GM23338 (cell line): Measurements from ENCODE around the gene GDPD4. TPM values are rescaled to one million over a fixed set of nuclear protein-coding genes. Genes with fewer than 3 reads are reported as not detected.

Experiments used
- ATAC-seq: fragments of 200-7000 bp; cut with Tn5 transposase; 3 replicates; pipeline ENCODE4 v1.9.1; 2020
- DNase-seq: peaks from one replicate; pipeline ENCODE4 v3.0.0-alpha.2; 2015; ENCODE audit warnings: low spot score
- H2AFZ ChIP-seq: fragments of 200-600 bp; sonication (generic); 2 replicates; pipeline ENCODE4 v1.8.0; 2016; ENCODE audit warnings: antibody characterized with exemption, mild to moderate bottlenecking, moderate library complexity
- H3F3A ChIP-seq: fragments of 200-600 bp; sonication (generic); replicated peaks from 2 replicates; pipeline ENCODE4 v1.8.0; 2017; ENCODE audit warnings: antibody characterized with exemption, mixed run types, low read depth
- H3K27ac ChIP-seq: fragments of 200-600 bp; sonication (generic); 2 replicates; pipeline ENCODE4 v1.6.1; 2016; ENCODE audit warnings: low read depth
- H3K27me3 ChIP-seq: fragments of 200-600 bp; sonication (generic); 2 replicates; pipeline ENCODE4 v1.8.0; 2016; ENCODE audit warnings: mild to moderate bottlenecking, mixed run types, moderate library complexity; ENCODE audit not compliant: insufficient read depth
- H3K36me3 ChIP-seq: fragments of 200-600 bp; sonication (generic); 2 replicates; pipeline ENCODE4 v1.8.0; 2016; ENCODE audit warnings: mild to moderate bottlenecking; ENCODE audit not compliant: insufficient read depth
- H3K4me1 ChIP-seq: fragments of 200-600 bp; sonication (generic); 2 replicates; pipeline ENCODE4 v1.8.0; 2016; ENCODE audit warnings: mild to moderate bottlenecking, moderate library complexity; ENCODE audit not compliant: insufficient read depth
- H3K4me2 ChIP-seq: fragments of 200-600 bp; sonication (generic); 2 replicates; pipeline ENCODE4 v1.7.1; 2017; ENCODE audit warnings: mixed run types
- H3K4me3 ChIP-seq: fragments of 200-600 bp; sonication (generic); 2 replicates; pipeline ENCODE4 v1.6.1; 2016; ENCODE audit warnings: mixed run types
- H3K79me2 ChIP-seq: fragments of 200-600 bp; sonication (generic); replicated peaks from 2 replicates; pipeline ENCODE4 v1.8.0; 2017; ENCODE audit warnings: mild to moderate bottlenecking; ENCODE audit not compliant: insufficient read depth
- H3K9me2 ChIP-seq: fragments of 200-600 bp; sonication (generic); 2 replicates; pipeline ENCODE4 v1.8.0; 2017; ENCODE audit not compliant: insufficient read depth
- H4K20me1 ChIP-seq: fragments of 200-600 bp; sonication (generic); replicated peaks from 2 replicates; pipeline ENCODE4 v1.8.0; 2017; ENCODE audit warnings: mild to moderate bottlenecking; ENCODE audit not compliant: insufficient read depth
- H3K27ac Mint-ChIP-seq: 2 replicates; pipeline ENCODE4 v1.8.0; 2020; ENCODE audit warnings: inconsistent platforms, mild to moderate bottlenecking, moderate library complexity, mixed read lengths
- H3K27me3 Mint-ChIP-seq: 3 replicates; pipeline ENCODE4 v1.8.0; 2022; ENCODE audit warnings: low read depth, mild to moderate bottlenecking, moderate library complexity, mixed read lengths, inconsistent platforms; ENCODE audit not compliant: insufficient read depth, poor library complexity
- H3K36me3 Mint-ChIP-seq: 3 replicates; pipeline ENCODE4 v1.8.0; 2021; ENCODE audit warnings: low read depth, mild to moderate bottlenecking, inconsistent platforms, moderate library complexity, mixed read lengths
- H3K4me1 Mint-ChIP-seq: 3 replicates; pipeline ENCODE4 v1.8.0; 2020; ENCODE audit warnings: mild to moderate bottlenecking, inconsistent platforms, mixed read lengths
- H3K4me3 Mint-ChIP-seq: 3 replicates; pipeline ENCODE4 v1.8.0; 2021; ENCODE audit warnings: moderate library complexity, mild to moderate bottlenecking, inconsistent platforms, mixed read lengths
- H3K9me3 Mint-ChIP-seq: 3 replicates; pipeline ENCODE4 v1.8.0; 2020; ENCODE audit warnings: moderate library complexity, mild to moderate bottlenecking, inconsistent platforms, mixed read lengths
- CREB1 ChIP-seq: fragments of 250-450 bp; sonication (Bioruptor Pico); IDR thresholded peaks from 2 replicates; pipeline ENCODE4 v1.5.0; 2020; ENCODE audit warnings: low read depth, mild to moderate bottlenecking, moderate library complexity
- ETS1 ChIP-seq: IDR thresholded peaks from 2 replicates; pipeline ENCODE4 v1.6.1; 2016; ENCODE audit warnings: antibody characterized with exemption
- EZH2 ChIP-seq: fragments of 200-600 bp; sonication (generic); IDR thresholded peaks from one replicate; pipeline ENCODE4 v1.8.0; 2017; ENCODE audit warnings: antibody characterized with exemption, mild to moderate bottlenecking, low read depth; ENCODE audit not compliant: unreplicated experiment
- JUNB ChIP-seq: IDR thresholded peaks from one replicate; pipeline ENCODE4 v1.6.1; 2016; ENCODE audit warnings: antibody characterized with exemption; ENCODE audit not compliant: unreplicated experiment
- NANOG ChIP-seq: IDR thresholded peaks from 2 replicates; pipeline ENCODE4 v1.6.1; 2016; ENCODE audit warnings: antibody characterized with exemption, borderline replicate concordance
- POLR2AphosphoS5 ChIP-seq: IDR thresholded peaks from 2 replicates; pipeline ENCODE4 v1.6.1; 2016; ENCODE audit warnings: antibody characterized with exemption, low read depth
- REST ChIP-seq: IDR thresholded peaks from one replicate; pipeline ENCODE4 v1.6.1; 2018; ENCODE audit warnings: antibody characterized with exemption; ENCODE audit not compliant: unreplicated experiment
- ZNF331 ChIP-seq: fragments of 250-450 bp; sonication (Bioruptor Pico); IDR thresholded peaks from 2 replicates; pipeline ENCODE4 v1.5.0; 2020; ENCODE audit warnings: low read depth, mild to moderate bottlenecking, moderate library complexity
- ZNF462 ChIP-seq: fragments of 250-450 bp; sonication (Bioruptor Pico); IDR thresholded peaks from 2 replicates; pipeline ENCODE4 v1.5.0; 2020; ENCODE audit warnings: mild to moderate bottlenecking, moderate library complexity
- polyA plus RNA-seq: library from polyadenylated mRNA; unstranded; fragments of >200 nt; fragmentation: Nextera tagmentation; extraction: Ambion mirVana; gene quantifications from 2 replicates; pipeline ENCODE4 v1.2.1, GENCODE V29; 2016
- total RNA-seq: library from RNA; depleted of rRNA; stranded (reverse); fragments of >200 nt; shearing (Covaris generic); gene quantifications from 2 replicates; pipeline ENCODE4 v1.2.3, GENCODE V29; 2014

GDPD4 gene
- total and polyA plus RNA-seq, 2 experiments from 2014 or later: not detected

- no peaks in the 10 kb centered on the region for H3K4me1 Mint-ChIP-seq
- Histone ChIP-seq H3K4me1 (no peaks in the 10 kb centered on the region), H3K4me3 (no peak overlapping the region), H3K27ac (no peak overlapping the region), H2AFZ (peak overlapping the region; percentile 18; the same call in 1 of the 2 replicates), H3K27me3 (no peaks in the 10 kb centered on the region), H3K36me3 (no peaks in the 10 kb centered on the region), H3F3A (no peaks in the 10 kb centered on the region), H4K20me1 (no peaks in the 10 kb centered on the region), H3K79me2 (no peaks in the 10 kb centered on the region), H3K9me2 (no peaks in the 10 kb centered on the region), H3K4me2 (no peak overlapping the region)
- H3K36me3 Mint-ChIP-seq: no peaks in the 10 kb centered on the region
- no peak overlapping the region for H3K27ac Mint-ChIP-seq
- DNase-seq (no peak), ATAC-seq (no peak)
- H3K27me3 Mint-ChIP-seq: no peaks in the 10 kb centered on the region
- H3K4me3 Mint-ChIP-seq: no peak overlapping the region
- no peaks in the 10 kb centered on the region for H3K9me3 Mint-ChIP-seq
- no peak for TF ChIP-seq NANOG
- no peak for TF ChIP-seq JUNB
- no peak for TF ChIP-seq ZNF462 (CRISPR knock-in tag)
- no peak for TF ChIP-seq ZNF331
- TF ChIP-seq REST: no peak
- TF ChIP-seq EZH2: no peak
- no peak for TF ChIP-seq CREB1 (CRISPR knock-in tag)
- TF ChIP-seq ETS1: no peak
- no peak for TF ChIP-seq POLR2AphosphoS5
These were observed 13.7 kb downstream of the GDPD4 start for GRCh38 chr11:77287615-77288273.
